ENCODE data around the gene KIF3A. TPM values are rescaled to one million over a fixed set of nuclear protein-coding genes. Genes with fewer than 3 reads are reported as not detected.
A peak's percentile ranks its signal among the peaks of the same experiment; 100 is the strongest.

The KIF3A gene
- total RNA-seq, 1 donor from 2014 or later: 15.5 TPM

GRCh38 chr5:132753135-132753987 is 16.0 kb upstream of the KIF3A start:
- DNase-seq (ENCODE audit: low spot score): peak; percentile 16

GRCh38 chr5:132752581-132753125 is 15.3 kb upstream of the KIF3A start:
- no peak for DNase-seq (ENCODE audit: low spot score)

- DNase-seq (ENCODE audit: low spot score): peak; percentile 9
Observed at GRCh38 chr5:132751971-132752580, 14.7 kb upstream of the KIF3A start.

- DNase-seq (ENCODE audit: low spot score): no peak
Observed at GRCh38 chr5:132751444-132751843, 14.1 kb upstream of the KIF3A start.

GRCh38 chr5:132750471-132751230 is 13.3 kb upstream of the KIF3A start:
- DNase-seq (ENCODE audit: low spot score): no peak

- DNase-seq (ENCODE audit: low spot score): no peak
Observed at GRCh38 chr5:132749506-132749905, 12.2 kb upstream of the KIF3A start.

GRCh38 chr5:132748522-132749000 is 11.2 kb upstream of the KIF3A start:
- DNase-seq (ENCODE audit: low spot score): no peak

- no peak for DNase-seq (ENCODE audit: low spot score)
Observed at GRCh38 chr5:132747616-132748440, 10.5 kb upstream of the KIF3A start.

- DNase-seq (ENCODE audit: low spot score): no peak
Observed at GRCh38 chr5:132746954-132747615, 9.7 kb upstream of the KIF3A start, which contains the start of gene CCNI2. Gene CCNI2 (plus strand): TSS chr5:132747426. CDS start chr5:132747496, 70 bp downstream.

GRCh38 chr5:132746592-132746953 is 9.2 kb upstream of the KIF3A start:
- DNase-seq (ENCODE audit: low spot score): no peak

- DNase-seq (ENCODE audit: low spot score): no peak
Observed at GRCh38 chr5:132744659-132745058, 7.3 kb upstream of the KIF3A start.

- DNase-seq (ENCODE audit: low spot score): no peak
Observed at GRCh38 chr5:132742626-132743025, 5.3 kb upstream of the KIF3A start.

GRCh38 chr5:132742158-132742557 is 4.8 kb upstream of the KIF3A start:
- DNase-seq (ENCODE audit: low spot score): no peak

GRCh38 chr5:132739232-132739631 is 1.9 kb upstream of the KIF3A start:
- no peak for DNase-seq (ENCODE audit: low spot score)

- no peak for DNase-seq (ENCODE audit: low spot score)
Observed at GRCh38 chr5:132737982-132738681, 786 bp upstream of the KIF3A start.

GRCh38 chr5:132734687-132735086 is 2.7 kb downstream of the KIF3A start:
- no peak for DNase-seq (ENCODE audit: low spot score)

- no peak for DNase-seq (ENCODE audit: low spot score)
Observed at GRCh38 chr5:132733499-132734148, 3.7 kb downstream of the KIF3A start.

- DNase-seq (ENCODE audit: low spot score): no peak
Observed at GRCh38 chr5:132729896-132730295, 7.5 kb downstream of the KIF3A start.

- no peak for DNase-seq (ENCODE audit: low spot score)
Observed at GRCh38 chr5:132725745-132726144, 11.6 kb downstream of the KIF3A start.

All from mucosa of gallbladder (tissue), 1 donor.